Activated T-cell treated with anti-CD3 and anti-CD28 coated beads for 48 hours (primary cell): ENCODE results near the gene FOXM1.
"Not testable (repeated sequence)": the region's sequence is repeated elsewhere in the genome, so short reads cannot be mapped to it uniquely, and the experiment has no call there.

Source experiments
- DNase-seq: peaks from one replicate; pipeline ENCODE4 v3.0.0-alpha.2; 2020; ENCODE audit warnings: low read depth

FOXM1 gene

GRCh38 chr12:2884810-2885209 lies 7.8 kb upstream of the FOXM1 start:
- DNase-seq = no peak

- DNase-seq = no peak
These were observed 2.9 kb upstream of the FOXM1 start for GRCh38 chr12:2879853-2880252.

- no peak for DNase-seq
These were observed 1.2 kb upstream of the FOXM1 start for GRCh38 chr12:2877953-2878732.

- DNase-seq = peak; percentile 26
These were observed 435 bp downstream of the FOXM1 start for GRCh38 chr12:2876431-2877046.

- DNase-seq = not testable (repeated sequence)
These were observed 7.9 kb downstream of the FOXM1 start for GRCh38 chr12:2868986-2869632.

GRCh38 chr12:2864198-2864597 lies 12.8 kb downstream of the FOXM1 start:
- DNase-seq = no peak

- not testable (repeated sequence) for DNase-seq
These were observed 13.6 kb downstream of the FOXM1 start for GRCh38 chr12:2863402-2863801.

- no peak for DNase-seq
These were observed 14.1 kb downstream of the FOXM1 start for GRCh38 chr12:2862876-2863275.

- no peak for DNase-seq
These were observed 16.8 kb downstream of the FOXM1 start for GRCh38 chr12:2860170-2860569.

GRCh38 chr12:2858944-2859421 lies 18.0 kb downstream of the FOXM1 start:
- no peak for DNase-seq

- no peak for DNase-seq
These were observed 18.6 kb downstream of the FOXM1 start for GRCh38 chr12:2858334-2858733.

- DNase-seq = no peak
These were observed 19.4 kb downstream of the FOXM1 start for GRCh38 chr12:2857576-2857975.

GRCh38 chr12:2857021-2857431 lies 19.9 kb downstream of the FOXM1 start, which contains the start of gene TEX52:
Gene TEX52, minus strand, starts transcription at chr12:2857039. Its CDS starts 13 bp downstream, at chr12:2857026.
- DNase-seq = no peak

GRCh38 chr12:2856051-2856450 lies 20.9 kb downstream of the FOXM1 start:
- no peak for DNase-seq

- no peak for DNase-seq
These were observed 21.4 kb downstream of the FOXM1 start for GRCh38 chr12:2855546-2855945.

- no peak for DNase-seq
These were observed 22.1 kb downstream of the FOXM1 start for GRCh38 chr12:2854669-2855453.

- DNase-seq = peak; percentile 37
These were observed 23.3 kb downstream of the FOXM1 start for GRCh38 chr12:2853626-2854025.

GRCh38 chr12:2851931-2852330 lies 25.0 kb downstream of the FOXM1 start:
- no peak for DNase-seq

- DNase-seq = no peak
These were observed 31.7 kb downstream of the FOXM1 start for GRCh38 chr12:2845280-2845679.

GRCh38 chr12:2844786-2845185 lies 32.2 kb downstream of the FOXM1 start:
- DNase-seq = no peak

- no peak for DNase-seq
These were observed 34.0 kb downstream of the FOXM1 start for GRCh38 chr12:2842948-2843347.

GRCh38 chr12:2841056-2841650 lies 35.8 kb downstream of the FOXM1 start:
- DNase-seq = no peak
